ENCODE data around the gene NKX6-1. TPM values are rescaled to one million over a fixed set of nuclear protein-coding genes. Genes with fewer than 3 reads are reported as not detected.

The NKX6-1 gene
- total and polyA plus RNA-seq, 9 of the 15 experiments (the other 6 are each of a cell fraction or from before 2014, with no cell fraction given): not detected

DNA sequence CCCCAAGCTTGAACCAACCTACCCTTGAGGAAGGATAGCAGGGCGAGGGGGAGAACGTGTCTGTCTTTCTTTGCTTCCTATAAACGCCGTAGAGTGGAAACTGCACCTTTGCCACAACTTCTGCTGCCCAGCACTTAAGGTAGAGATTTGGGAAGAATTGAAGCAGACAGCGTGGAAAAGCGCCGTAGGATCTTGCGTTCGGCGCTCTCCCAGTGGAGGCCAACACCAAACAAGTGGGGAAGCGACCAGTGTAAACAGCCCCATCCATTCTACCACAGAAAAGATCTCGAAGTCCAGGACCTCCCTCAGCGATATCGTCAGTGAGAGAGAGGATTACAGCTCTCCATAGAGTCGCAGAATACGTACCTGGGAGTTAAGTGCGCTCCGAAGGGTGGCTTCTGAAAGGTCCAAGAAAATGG lies 3.9 kb upstream of the NKX6-1 start:
- Histone ChIP-seq H3K4me3 (no peak overlapping the region), H3K36me3 (ENCODE audit: control insufficient read depth, insufficient read depth, low read length) (no peaks in the 10 kb centered on the region), H3K4me1 (replicated peaks in 1 of 2; ENCODE audit: control insufficient read depth in 2 of 2, insufficient read depth in 2 of 2, low read length in 2 of 2) (peaks cover 0 to 15% of the 10 kb centered on the region in 2 experiments; a peak in 2 of 5 replicates), H3K9me3 (replicated peaks; ENCODE audit: control insufficient read depth, insufficient read depth, low read depth, low read length) (no peaks in the 10 kb centered on the region), H3K79me2 (ENCODE audit: control insufficient read depth, insufficient read depth, low read length) (no peaks in the 10 kb centered on the region), H3K27ac (ENCODE audit: extremely low read depth, low read depth, low read length) (no peak overlapping the region), H3K27me3 (ENCODE audit: control insufficient read depth in 2 of 2, insufficient read depth in 2 of 2, low read length in 2 of 2) (peaks cover 30 to 40% of the 10 kb centered on the region in 2 experiments), H2AFZ (ENCODE audit: low read depth, low read length) (no peak overlapping the region), H3K9ac (ENCODE audit: insufficient read depth in 1 of 2, low read depth in 2 of 2, low read length in 2 of 2) (no peak overlapping the region), H3K9me1 (ENCODE audit: control insufficient read depth, insufficient read depth, low read length) (no peaks in the 10 kb centered on the region), H3K4me2 (ENCODE audit: insufficient read depth, low read length) (no peak overlapping the region), H4K20me1 (replicated peaks; ENCODE audit: control insufficient read depth, insufficient read depth, low read length) (no peaks in the 10 kb centered on the region)
- CTCF ChIA-PET (ENCODE audit: low intra/inter-chr PET ratio): interaction anchor here (0.6 to 1.7 kb wide), 4 partner anchors 597 to 951 kb away, joined by 3 to 7 read pairs (median 6); no protein-coding TSS in a partner anchor
- POLR2A ChIA-PET: no interaction called here
- TF ChIP-seq BRD9 (IDR thresholded peaks at IDR 0.05; ENCODE audit: low read depth, partially characterized antibody) (no peak), SAFB2 (IDR thresholded peaks at IDR 0.05; ENCODE audit: borderline replicate concordance, low read depth, low read length, severe bottlenecking) (no peak)
- TF ChIP-seq, protein P1, sequence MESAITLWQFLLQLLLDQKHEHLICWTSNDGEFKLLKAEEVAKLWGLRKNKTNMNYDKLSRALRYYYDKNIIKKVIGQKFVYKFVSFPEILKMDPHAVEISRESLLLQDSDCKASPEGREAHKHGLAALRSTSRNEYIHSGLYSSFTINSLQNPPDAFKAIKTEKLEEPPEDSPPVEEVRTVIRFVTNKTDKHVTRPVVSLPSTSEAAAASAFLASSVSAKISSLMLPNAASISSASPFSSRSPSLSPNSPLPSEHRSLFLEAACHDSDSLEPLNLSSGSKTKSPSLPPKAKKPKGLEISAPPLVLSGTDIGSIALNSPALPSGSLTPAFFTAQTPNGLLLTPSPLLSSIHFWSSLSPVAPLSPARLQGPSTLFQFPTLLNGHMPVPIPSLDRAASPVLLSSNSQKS (CRISPR knock-in tag; IDR thresholded peaks at IDR 0.05): no peak
- TF ChIP-seq, protein P2, sequence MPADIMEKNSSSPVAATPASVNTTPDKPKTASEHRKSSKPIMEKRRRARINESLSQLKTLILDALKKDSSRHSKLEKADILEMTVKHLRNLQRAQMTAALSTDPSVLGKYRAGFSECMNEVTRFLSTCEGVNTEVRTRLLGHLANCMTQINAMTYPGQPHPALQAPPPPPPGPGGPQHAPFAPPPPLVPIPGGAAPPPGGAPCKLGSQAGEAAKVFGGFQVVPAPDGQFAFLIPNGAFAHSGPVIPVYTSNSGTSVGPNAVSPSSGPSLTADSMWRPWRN (IDR thresholded peaks at IDR 0.05; ENCODE audit: low read depth): no peak
- DNase-seq (ENCODE audit: extremely low read depth in 1 of 4, low spot score in 3 of 4) (no peak), ATAC-seq (peak; percentile 35; the same call in 1 of the 3 replicates), FAIRE-seq (no peak)
- in situ Hi-C loops (cut with MboI) (loop anchor here (10.0 to 25.0 kb wide), 2 partner anchors 858 to 991 kb away; no protein-coding TSS in a partner anchor), intact Hi-C loops (cut with micrococcal nuclease) (loop anchor here (10.0 kb wide), 3 partner anchors 348 to 998 kb away; no protein-coding TSS in a partner anchor)
- no TSS peak for BruUV-seq (replicated peaks)
- 3% methylated on average over 18 of the region's 18 CpGs for WGBS (ENCODE audit: insufficient coverage, low coverage, missing lambda C conversion rate)
